ENCODE results near the gene GJE1.

The GJE1 gene

DNA sequence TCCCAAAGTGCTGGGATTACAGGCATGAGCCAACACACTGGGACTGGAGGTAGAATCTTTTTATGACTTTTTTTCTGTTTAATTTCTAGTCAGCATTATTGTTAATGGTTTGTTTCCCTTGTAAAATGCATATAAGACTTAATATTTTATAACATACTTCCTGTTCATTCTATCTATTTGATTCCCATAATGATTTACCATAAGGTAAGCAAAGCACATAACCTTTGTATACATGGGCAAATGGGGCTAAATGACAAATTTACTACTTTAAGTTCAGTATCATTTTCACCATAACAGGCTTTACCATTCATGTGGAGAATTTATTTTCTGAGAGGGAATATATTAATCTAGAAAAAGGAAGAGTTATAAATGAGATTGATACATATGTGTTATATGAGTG, 38.6 kb downstream of the GJE1 start:
- Histone ChIP-seq H3K36me3 (peaks cover 43 to 68% (median 44%) of the 10 kb centered on the region in 3 donors), H3K4me3 (no peak overlapping the region), H3K4me1 (no peaks in the 10 kb centered on the region), H3K27me3 (no peaks in the 10 kb centered on the region), H3K27ac (no peak overlapping the region), H3K9me3 (no peaks in the 10 kb centered on the region)
- no peak for DNase-seq
- intact Hi-C loops (cut with DNase I; ENCODE audit: low total_unique reads) = no loop called here
- TF ChIP-seq, protein P1, sequence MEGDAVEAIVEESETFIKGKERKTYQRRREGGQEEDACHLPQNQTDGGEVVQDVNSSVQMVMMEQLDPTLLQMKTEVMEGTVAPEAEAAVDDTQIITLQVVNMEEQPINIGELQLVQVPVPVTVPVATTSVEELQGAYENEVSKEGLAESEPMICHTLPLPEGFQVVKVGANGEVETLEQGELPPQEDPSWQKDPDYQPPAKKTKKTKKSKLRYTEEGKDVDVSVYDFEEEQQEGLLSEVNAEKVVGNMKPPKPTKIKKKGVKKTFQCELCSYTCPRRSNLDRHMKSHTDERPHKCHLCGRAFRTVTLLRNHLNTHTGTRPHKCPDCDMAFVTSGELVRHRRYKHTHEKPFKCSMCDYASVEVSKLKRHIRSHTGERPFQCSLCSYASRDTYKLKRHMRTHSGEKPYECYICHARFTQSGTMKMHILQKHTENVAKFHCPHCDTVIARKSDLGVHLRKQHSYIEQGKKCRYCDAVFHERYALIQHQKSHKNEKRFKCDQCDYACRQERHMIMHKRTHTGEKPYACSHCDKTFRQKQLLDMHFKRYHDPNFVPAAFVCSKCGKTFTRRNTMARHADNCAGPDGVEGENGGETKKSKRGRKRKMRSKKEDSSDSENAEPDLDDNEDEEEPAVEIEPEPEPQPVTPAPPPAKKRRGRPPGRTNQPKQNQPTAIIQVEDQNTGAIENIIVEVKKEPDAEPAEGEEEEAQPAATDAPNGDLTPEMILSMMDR (IDR thresholded peaks at IDR 0.05) = no peak

DNA sequence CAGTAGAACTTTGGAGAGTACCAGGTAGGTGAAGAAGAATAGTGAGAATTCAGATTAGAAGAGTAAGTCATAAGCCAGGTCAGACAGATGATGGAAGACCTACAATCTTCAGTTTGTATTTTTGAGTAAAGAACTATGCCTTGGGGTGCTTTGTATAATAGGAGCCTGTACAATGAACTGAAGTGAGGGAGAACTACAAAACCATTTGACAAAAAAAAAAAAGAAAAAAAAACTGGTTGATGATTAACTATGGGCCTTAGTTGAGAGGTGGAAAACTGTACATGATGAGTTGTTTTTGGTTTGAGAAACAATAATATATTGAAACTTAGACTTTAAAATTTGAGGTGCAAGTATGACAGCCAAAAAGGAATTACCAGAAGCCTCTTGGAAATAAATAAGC, 40.0 kb downstream of the GJE1 start:
- no peak overlapping the region for H3K27ac ChIP-seq
- TF ChIP-seq, protein P1 (IDR thresholded peaks at IDR 0.05) = no peak
- intact Hi-C loops (cut with DNase I; ENCODE audit: low total_unique reads) = no loop called here
- no peak for DNase-seq
- H3K4me3 ChIP-seq = no peak overlapping the region
- peaks cover 33 to 72% (median 44%) of the 10 kb centered on the region in 3 donors for H3K36me3 ChIP-seq
- H3K27me3 ChIP-seq = no peaks in the 10 kb centered on the region
- H3K4me1 ChIP-seq = no peaks in the 10 kb centered on the region
- peaks cover 0 to 5% (median 3%) of the 10 kb centered on the region in 3 donors for H3K9me3 ChIP-seq

DNA sequence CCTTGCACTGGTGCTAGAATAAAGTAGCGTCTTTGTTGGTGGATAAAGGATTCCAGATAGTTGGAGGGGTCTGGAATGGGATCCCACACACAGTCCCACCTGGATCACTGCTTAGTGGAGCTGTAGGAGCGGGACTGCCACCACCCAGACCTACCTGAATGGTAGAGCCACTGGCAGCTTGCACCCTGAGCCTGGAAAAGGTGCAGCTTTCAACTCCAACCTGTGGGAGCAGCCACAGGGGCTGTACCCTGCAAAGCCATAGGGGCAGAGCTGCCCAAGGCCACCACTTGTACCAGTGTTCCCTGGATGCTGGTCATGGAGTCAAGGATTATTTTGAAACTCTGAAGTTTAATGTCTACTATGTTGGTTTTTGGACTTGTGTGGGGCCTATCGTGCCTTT, 41.3 kb downstream of the GJE1 start:
- Histone ChIP-seq H3K36me3 (peaks cover 42 to 82% (median 54%) of the 10 kb centered on the region in 3 donors), H3K4me3 (no peak overlapping the region), H3K9me3 (peaks cover 0 to 9% (median 3%) of the 10 kb centered on the region in 3 donors), H3K27ac (no peak overlapping the region), H3K4me1 (no peaks in the 10 kb centered on the region), H3K27me3 (no peaks in the 10 kb centered on the region)
- TF ChIP-seq, protein P1 (IDR thresholded peaks at IDR 0.05) = no peak
- intact Hi-C loops (cut with DNase I; ENCODE audit: low total_unique reads) = no loop called here
- no peak for DNase-seq

DNA sequence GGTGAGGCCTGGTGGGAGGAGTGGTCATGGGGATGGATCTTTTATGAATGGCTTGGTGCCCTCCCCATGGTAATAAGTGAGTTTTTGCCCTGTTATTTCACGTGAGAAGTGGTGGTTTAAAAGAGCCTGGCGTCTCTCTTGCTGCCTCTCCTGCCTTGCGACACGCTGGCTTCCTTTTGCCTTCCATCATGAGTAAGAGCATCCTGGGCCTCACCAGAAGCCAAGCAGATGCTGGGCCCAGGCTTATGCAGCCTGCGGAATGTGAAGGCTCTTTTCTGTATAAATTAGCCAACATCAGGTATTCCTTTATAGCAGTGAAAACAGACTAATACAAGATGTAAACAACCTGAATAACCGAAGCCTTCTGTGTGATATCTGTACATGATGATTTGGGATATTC, 42.0 kb downstream of the GJE1 start:
- no peaks in the 10 kb centered on the region for H3K27me3 ChIP-seq
- H3K4me1 ChIP-seq = no peaks in the 10 kb centered on the region
- peaks cover 0 to 9% (median 3%) of the 10 kb centered on the region in 3 donors for H3K9me3 ChIP-seq
- H3K4me3 ChIP-seq = no peak overlapping the region
- no peak for DNase-seq
- TF ChIP-seq, protein P1 (IDR thresholded peaks at IDR 0.05) = no peak
- H3K36me3 ChIP-seq = peaks cover 42 to 76% (median 52%) of the 10 kb centered on the region in 3 donors
- intact Hi-C loops (cut with DNase I; ENCODE audit: low total_unique reads) = no loop called here
- no peak overlapping the region for H3K27ac ChIP-seq

DNA sequence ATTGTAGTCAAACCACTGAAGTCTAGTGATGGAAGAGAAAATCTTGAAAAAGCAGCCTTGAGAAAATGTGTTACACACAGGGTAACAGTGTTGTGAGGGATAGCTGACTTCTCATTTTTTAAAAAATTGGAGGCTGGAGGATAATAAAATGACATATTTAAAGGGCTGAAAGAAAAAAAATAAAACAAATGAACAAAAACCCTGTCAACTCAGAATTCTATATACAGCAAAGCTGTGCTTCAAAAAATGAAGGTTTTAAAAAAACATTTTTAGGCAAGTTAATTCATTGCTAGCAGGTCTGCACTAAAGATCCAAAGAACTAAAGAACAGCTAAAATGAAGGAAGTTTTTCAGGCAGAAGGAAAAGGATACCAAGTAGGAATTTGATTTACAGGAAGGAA, 45.4 kb downstream of the GJE1 start:
- H3K36me3 ChIP-seq = peaks cover 15 to 47% (median 23%) of the 10 kb centered on the region in 3 donors
- TF ChIP-seq, protein P1 (IDR thresholded peaks at IDR 0.05) = no peak

DNA sequence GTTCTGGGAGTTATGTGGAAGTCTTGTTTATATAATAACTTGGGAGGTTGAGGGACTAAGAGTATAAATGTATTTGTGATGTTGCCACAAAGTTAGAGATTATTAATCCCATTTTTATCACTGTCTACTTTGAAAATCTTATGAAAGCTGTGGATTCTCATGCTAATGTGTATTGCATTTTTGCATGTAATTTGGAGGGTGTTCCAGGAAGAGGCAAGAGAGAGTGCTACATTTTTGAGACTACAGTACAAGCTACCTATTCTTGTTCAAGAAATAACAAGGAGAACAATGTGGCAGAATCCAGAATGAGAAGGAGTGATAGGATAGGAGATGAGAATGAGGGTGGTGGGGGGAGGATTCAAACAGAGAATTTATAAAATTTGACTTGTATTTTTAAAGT, 49.3 kb downstream of the GJE1 start:
- Histone ChIP-seq H3K27ac (no peak overlapping the region), H3K4me3 (no peak overlapping the region), H3K9me3 (peaks cover 0 to 9% (median 3%) of the 10 kb centered on the region in 3 donors), H3K36me3 (peaks cover 12 to 17% (median 17%) of the 10 kb centered on the region in 3 donors), H3K27me3 (no peaks in the 10 kb centered on the region), H3K4me1 (peaks cover 0 to 2% (median 0%) of the 10 kb centered on the region in 4 donors)
- DNase-seq = no peak
- TF ChIP-seq, protein P1 (IDR thresholded peaks at IDR 0.05) = no peak
- intact Hi-C loops (cut with DNase I; ENCODE audit: low total_unique reads) = no loop called here

More for the DNA sequence above, 45.4 kb downstream of the GJE1 start:
- peaks cover 0 to 9% (median 3%) of the 10 kb centered on the region in 3 donors for H3K9me3 ChIP-seq
- H3K27ac ChIP-seq = no peak overlapping the region
- no peak for DNase-seq
- H3K27me3 ChIP-seq = no peaks in the 10 kb centered on the region
- H3K4me3 ChIP-seq = no peak overlapping the region
- intact Hi-C loops (cut with DNase I; ENCODE audit: low total_unique reads) = no loop called here
- no peaks in the 10 kb centered on the region for H3K4me1 ChIP-seq
